ENCODE data around the gene MRTFB. TPM values are rescaled to one million over a fixed set of nuclear protein-coding genes. Genes with fewer than 3 reads are reported as not detected.

The MRTFB gene
- total and polyA plus RNA-seq, 2 of the 13 experiments (the other 11 are each of a cell fraction or from before 2014, with no cell fraction given), result 11.4 to 14.0 TPM

- TF ChIP-seq ZBTB33 (CRISPR knock-in tag; IDR thresholded peaks at IDR 0.05), result peak; percentile 77
- peak; percentile 93 for TF ChIP-seq MIER3 (CRISPR knock-in tag; IDR thresholded peaks at IDR 0.05; ENCODE audit: borderline replicate concordance)
- no peak for TF ChIP-seq HNRNPUL1 (IDR thresholded peaks at IDR 0.05; ENCODE audit: low read depth, low read length)
- TF ChIP-seq ZNF326 (CRISPR knock-in tag; IDR thresholded peaks at IDR 0.05; ENCODE audit: borderline replicate concordance), result no peak
- peak; percentile 87; the same call in 1 of the 2 replicates for TF ChIP-seq ZNF589 (CRISPR knock-in tag; conservative IDR thresholded peaks at IDR 0.05)
- peak; percentile 64 for TF ChIP-seq GMEB2 (CRISPR knock-in tag; IDR thresholded peaks at IDR 0.05; ENCODE audit: low read depth)
- peak; percentile 99 for TF ChIP-seq RBM22 (optimal IDR thresholded peaks at IDR 0.05; ENCODE audit: low read length)
- no peak for TF ChIP-seq NFE2 (CRISPR knock-in tag; IDR thresholded peaks at IDR 0.05)
- TF ChIP-seq RNF2 (conservative IDR thresholded peaks at IDR 0.05; ENCODE audit: low read depth), result peak; percentile 53; the same call in 1 of the 2 replicates
- TF ChIP-seq SMC3 (IDR thresholded peaks at IDR 0.05; ENCODE audit: low read length), result 0 out of 2 replicates have a peak, but pooled peaks have one; percentile 5
- peak; percentile 98 for TF ChIP-seq FOXC1 (CRISPR knock-in tag; IDR thresholded peaks at IDR 0.05; ENCODE audit: borderline replicate concordance)
- no peak for TF ChIP-seq ZC3H4 (CRISPR knock-in tag; IDR thresholded peaks at IDR 0.05; ENCODE audit: borderline replicate concordance)
- TF ChIP-seq SOX6 (IDR thresholded peaks at IDR 0.05), result no peak
- peak; percentile 79 for TF ChIP-seq SOX6 (CRISPR knock-in tag; IDR thresholded peaks at IDR 0.05)
- TF ChIP-seq ZBTB43 (CRISPR knock-in tag; conservative IDR thresholded peaks at IDR 0.05), result peak; percentile 70; the same call in 1 of the 2 replicates
- TF ChIP-seq HMGXB3 (CRISPR knock-in tag; IDR thresholded peaks at IDR 0.05; ENCODE audit: borderline replicate concordance), result peak; percentile 83; the same call in 1 of the 2 replicates
- no peak; the same call in 1 of the 2 replicates for TF ChIP-seq RFX3 (CRISPR knock-in tag; IDR thresholded peaks at IDR 0.05)
- TF ChIP-seq EHMT2 (IDR thresholded peaks at IDR 0.05; ENCODE audit: borderline replicate concordance, low read depth, low read length), result peak; percentile 53; the same call in 1 of the 2 replicates
- peak; percentile 92 for TF ChIP-seq ZFP1 (CRISPR knock-in tag; IDR thresholded peaks at IDR 0.05)
- TF ChIP-seq ZSCAN21 (CRISPR knock-in tag; IDR thresholded peaks at IDR 0.05; ENCODE audit: borderline replicate concordance), result peak; percentile 98
- peak; percentile 100 for TF ChIP-seq ZNF670 (CRISPR knock-in tag; IDR thresholded peaks at IDR 0.05; ENCODE audit: borderline replicate concordance)
These were observed 214.6 kb downstream of the MRTFB start (continued) for GRCh38 chr16:14285513-14286367.

Measured in HepG2 (cell line).